Measurements from ENCODE around the gene SPAG4.
A peak's percentile ranks its signal among the peaks of the same experiment; 100 is the strongest.

Gene SPAG4

DNA sequence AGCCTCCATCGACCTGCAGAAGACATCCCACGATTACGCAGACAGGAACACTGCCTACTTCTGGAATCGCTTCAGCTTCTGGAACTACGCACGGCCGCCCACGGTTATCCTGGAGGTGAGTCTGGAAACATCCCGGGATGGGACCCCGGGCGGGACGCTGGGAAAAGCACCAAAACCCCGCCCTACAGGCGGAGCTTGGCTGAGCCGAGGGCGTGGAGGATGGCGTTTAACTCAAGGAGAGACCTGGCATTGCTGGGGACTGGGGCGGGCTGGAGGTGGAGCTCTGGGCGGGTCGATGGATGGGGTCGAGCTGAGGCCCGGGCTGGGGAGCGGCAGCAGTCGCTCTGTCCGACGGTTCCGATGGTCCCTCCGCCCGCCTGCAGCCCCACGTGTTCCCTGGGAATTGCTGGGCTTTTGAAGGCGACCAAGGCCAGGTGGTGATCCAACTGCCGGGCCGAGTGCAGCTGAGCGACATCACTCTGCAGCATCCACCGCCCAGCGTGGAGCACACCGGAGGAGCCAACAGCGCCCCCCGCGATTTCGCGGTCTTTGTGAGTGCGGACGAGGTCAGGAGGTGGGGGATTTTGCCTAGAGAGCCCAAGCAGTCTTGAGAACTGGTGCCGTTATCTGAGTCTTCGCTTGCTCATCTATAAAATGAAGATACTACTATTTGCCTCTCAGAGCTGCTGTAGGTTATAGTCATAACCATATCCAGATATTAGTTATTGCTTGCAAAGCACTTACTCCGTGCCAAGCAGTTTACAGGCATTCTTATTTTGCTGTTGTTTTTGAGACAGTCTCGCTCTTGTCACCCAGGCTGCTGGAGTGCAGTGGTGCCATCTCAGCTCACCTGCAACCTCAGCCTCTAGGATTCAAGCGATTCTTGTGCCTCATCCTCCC, 3.8 kb downstream of the SPAG4 start:
- peak; percentile 55 to 64 (median 60) for DNase-seq (ENCODE audit: low read depth in 3 of 3)

DNA sequence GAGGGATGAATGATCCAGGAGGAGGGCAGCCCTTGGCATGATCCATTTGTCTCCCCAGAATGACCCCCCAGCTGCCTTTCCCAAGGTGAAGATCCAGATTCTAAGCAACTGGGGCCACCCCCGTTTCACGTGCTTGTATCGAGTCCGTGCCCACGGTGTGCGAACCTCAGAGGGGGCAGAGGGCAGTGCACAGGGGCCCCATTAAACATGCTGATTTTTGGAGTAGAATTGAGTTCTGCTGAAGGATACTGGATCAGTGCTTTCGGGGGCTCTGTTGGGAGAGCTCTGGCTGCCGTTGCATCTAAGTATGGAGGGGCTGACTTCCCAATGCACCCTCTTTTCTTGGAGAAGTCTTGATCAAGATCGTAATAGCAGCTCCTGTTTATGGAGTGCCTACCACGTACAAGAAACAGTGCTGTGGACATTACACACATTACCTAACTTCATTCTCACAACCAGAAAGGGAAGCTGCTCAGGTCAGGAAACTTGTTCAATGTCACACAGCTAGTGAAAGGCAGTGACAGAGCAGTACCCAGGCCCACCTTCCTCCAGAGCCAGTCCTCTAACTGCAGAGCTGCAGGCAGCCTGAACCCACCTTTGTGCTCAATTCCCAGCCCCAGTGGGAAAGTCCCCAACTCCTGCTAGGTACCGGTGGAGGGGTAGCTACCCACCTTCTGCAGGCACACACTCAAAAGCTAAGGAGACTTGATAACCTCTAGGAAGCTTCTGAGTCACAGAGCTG, 5.4 kb downstream of the SPAG4 start:
- DNase-seq (ENCODE audit: low read depth in 3 of 3): no peak

DNA sequence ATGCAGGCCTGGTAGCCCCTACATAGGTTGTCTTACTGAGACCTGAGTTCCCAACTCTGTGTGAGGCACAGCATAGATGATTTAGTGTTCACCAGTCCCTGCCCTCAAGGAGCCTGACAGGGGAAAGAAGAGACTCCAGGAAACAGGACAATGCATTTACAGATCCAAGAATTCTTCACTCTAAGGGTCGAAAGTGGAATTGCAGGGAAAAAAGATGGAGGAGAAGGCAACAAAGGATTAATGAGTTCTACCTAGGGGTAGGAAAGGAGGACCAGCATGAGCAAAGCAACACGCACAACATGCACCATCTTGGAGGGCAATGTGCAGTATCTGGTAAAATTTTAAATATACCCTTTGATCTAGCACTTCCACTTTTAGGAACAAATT, 5.9 kb downstream of the SPAG4 start:
- no peak for DNase-seq (ENCODE audit: low read depth in 3 of 3)

DNA sequence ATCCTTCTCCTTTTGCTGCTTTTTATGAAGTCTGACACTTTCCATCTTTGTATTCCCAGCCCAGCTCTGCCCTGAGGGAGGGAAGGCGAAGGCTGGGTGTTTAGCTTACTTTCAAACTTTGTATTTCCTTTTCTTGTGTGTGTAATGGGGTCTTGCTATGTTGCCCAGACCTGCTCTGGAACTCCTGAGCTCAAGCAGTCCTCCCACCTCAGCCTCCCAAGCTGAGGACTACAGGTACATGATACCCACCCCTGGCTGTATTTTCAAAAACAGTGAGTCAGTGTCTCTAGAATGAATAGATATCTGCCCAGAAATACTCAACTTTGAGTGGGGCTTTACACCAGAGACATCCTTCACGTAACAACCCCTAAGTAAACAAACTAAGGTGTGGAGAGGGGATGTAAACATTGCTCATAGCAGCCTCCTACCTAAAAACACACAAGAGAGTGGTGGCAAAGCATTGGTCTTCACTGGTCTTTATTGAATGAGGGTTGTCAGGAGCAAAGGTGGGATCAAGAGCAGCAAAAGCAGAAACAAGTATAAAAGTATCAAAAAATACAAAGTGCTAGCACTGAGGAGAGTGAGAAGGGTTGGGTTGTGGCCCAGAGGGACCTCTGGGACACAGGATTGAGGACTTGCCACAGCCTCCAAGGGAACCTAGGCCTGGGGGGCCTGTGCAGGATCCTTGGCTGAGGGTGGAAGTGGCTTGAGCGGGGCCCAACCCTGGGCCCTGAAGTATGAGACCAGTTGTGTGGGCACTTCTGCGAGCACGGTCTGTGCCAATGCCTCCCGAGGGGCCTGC, 10.2 kb downstream of the SPAG4 start:
- DNase-seq (ENCODE audit: low read depth in 3 of 3): no peak

DNA sequence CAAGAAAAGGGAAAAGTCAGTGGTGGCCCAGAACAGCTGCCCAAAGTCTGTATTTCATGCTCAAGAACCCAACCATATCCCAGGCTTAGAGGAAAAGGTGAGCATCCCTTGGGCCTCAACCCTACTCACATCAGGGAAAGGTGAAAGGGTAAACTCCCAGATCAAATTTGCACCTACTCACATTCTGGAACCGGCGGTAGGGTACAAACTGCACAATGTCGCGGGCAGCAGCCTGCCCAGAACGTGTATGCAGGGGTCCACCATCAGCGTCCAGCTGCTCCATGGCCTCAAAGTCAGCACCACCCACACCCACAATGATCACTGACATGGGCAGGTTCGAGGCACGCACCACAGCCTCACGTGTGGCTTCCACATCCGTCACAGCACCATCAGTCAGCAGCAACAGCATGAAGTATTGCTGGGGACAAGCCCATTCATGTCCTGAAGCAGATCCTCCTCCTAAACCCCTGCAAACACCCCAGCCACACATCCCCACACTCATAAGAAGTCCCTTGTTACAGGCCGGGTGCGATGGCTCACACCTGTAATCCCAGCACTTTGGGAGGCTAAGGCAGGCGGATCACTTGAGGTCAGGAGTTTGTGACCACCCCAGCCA, 10.9 kb downstream of the SPAG4 start:
- no peak for DNase-seq (ENCODE audit: low read depth in 3 of 3)

DNA sequence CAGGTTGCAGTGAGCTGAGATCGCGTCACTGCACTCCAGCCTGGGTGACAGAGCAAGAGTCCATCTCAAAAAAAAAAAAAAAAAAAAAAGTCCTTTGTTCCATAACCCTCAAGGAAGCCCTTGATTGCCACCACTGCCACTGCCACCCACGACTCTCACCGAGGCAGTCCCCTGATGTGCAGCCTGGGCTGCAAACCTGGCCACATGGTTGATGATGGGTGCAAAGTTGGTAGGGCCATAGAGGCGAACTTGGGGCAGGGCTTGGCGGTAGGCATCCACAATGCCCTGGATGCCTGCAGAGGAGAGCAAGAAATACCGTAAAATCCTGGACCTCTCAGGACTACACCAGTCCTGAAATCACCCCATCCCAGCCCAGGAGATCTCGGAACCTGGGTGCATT, 11.5 kb downstream of the SPAG4 start:
- DNase-seq (ENCODE audit: low read depth in 3 of 3): no peak

DNA sequence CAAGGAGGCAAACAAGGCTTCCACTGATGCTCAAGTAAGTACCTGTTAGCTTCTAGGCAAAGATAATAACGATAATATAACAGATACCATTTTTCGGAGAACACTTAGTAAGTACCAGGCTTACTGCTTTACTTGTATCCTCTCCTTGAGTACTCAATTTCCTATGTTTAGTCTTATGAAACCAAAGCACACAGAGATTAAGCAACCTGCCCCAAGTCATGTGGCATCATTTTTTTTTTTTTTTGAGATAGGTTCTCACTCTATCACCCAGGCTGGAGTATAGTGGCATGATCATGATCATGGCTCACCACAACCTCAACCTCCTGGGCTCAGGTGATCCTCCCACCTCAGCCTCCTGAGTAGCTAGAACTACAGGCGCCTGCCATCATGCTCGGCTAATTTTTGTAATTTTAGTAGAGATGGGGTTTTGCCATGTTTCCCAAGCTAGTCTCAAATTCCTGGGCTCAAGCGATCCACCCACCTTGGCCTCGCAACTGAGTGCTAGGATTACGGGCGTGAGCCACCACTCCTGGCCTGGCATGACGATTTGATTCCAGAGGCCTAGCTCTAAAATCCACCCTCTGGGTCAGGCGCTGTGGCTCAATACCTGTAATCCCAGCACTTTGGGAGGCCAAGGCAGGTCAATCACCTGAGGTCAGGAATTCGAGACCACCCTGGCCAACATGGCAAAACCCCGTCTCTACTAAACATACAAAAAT, 14.0 kb downstream of the SPAG4 start:
- no peak for DNase-seq (ENCODE audit: low read depth in 3 of 3)

DNA sequence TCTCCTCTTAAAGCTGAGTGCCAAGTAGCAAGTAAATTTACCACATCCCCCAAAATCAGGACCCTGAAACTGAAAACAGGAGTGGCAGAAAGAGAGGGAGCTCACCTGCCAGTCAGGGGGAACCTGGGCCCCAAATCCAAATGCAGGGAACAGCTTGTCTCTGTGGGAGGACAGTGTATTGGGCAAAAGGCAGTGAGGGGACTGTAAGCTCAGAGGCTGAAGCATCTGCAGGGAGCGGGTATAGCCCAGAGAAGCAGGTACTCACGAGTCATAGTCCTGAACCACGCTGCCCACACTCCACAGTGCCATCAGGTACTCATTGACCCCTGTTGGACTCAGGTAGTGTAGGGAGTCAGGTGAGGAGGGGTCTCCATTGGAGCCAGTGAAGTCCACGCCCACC, 15.0 kb downstream of the SPAG4 start:
- no peak for DNase-seq (ENCODE audit: low read depth in 3 of 3)

DNA sequence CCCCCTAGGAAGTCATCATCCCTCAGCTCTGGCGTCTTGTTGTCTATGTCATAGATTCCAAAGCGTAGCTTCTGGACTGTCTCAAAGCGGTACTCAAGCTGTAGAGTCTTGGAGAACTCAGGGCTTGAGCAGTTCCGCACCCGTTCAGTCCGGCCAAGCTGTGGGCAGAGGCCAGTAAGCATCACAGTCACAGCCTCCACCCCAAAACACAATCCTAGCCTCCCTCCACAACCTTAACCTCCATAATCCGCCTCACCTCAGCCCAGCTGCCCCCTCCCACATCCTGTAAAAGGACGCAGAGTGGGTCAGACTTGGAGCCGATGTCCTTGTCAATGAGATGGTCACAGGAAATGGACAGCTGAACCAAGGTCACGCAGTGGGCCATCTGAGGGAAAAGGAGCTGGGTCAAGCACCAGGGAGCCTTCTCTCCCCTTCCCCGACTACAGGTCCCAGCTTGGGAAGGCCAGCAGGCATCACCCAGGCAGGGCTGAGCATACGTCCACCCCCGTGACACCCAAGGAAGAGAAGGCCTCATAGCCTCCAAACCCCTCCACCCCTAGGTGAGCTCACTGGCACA, 17.0 kb downstream of the SPAG4 start:
- no peak for DNase-seq (ENCODE audit: low read depth in 3 of 3)

DNA sequence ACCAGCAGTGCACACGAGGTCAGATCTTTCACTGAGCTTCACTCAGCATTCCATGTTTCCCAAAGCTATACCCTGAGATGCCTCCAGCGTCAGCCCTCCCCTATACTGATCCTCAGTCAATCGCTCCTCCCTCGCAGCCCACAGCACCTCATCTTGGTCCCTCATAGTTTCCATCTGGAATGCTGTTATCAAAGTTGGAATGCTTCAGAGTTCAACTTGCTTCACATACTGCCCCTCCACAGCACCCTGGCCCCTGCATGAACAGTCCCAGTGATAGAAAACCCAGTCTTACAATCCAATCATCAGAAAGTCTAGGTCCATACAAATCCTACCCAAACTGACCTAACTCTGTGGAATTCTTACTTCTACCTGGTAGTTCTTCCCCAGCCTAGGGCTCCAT, 20.0 kb downstream of the SPAG4 start:
- no peak for DNase-seq (ENCODE audit: low read depth in 3 of 3)

DNA sequence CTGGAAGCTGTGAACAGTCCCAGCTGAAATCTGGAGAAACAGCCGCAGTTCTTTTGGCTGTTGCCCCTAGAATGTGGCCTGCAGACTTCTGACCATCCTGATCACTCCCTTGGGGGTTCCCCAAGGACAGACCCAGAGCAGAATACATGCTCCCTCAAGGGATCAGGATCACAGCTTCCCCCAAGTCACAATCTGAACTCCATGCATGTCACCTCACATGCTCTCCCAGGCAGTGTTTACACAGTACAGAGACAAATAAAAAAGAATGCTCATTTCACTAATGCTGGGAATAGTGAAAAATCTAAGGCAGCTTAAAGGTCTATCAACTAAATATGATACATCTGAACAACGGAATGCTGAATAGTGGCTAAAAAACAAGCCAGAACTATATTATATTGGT, 20.5 kb downstream of the SPAG4 start:
- DNase-seq (ENCODE audit: low read depth in 3 of 3): no peak

DNA sequence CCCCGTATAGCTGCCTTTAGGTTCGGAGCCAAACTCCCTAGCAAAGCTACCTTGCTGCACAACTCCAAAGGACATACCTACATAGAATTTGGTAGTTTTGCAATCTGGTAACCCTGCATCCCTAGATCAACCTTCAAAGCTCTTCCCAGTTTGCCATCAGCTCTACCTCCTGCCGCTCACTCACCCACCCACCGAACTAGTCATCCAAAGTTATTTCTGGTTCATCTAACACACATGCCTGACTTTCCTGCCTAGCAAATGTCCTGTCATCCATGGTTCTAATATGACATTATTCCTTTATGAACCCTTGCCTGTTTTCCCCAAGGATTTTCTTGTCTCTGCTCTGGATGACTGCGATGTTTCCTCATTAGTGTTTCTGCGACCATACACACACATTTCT, 21.6 kb downstream of the SPAG4 start:
- DNase-seq (ENCODE audit: low read depth in 3 of 3): no peak

DNA sequence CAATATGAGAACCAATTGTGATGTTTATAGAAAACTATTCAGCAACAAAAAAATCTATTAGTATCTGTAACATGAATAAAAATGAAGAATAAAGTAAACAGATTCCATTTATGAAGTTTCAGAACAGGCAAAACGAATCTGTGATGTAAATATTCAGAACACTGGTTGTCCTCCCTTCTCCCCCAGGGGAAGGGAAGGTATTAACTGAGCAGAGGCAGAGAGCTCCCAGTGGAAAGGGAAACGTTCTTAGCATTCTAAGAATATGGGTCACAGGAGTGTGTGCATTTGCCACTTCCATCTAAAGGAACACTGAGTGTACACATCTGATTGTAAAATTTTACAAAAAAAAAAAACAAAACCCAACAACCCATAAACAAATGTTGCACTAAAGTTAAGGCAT, 23.1 kb downstream of the SPAG4 start:
- no peak for DNase-seq (ENCODE audit: low read depth in 3 of 3)

DNA sequence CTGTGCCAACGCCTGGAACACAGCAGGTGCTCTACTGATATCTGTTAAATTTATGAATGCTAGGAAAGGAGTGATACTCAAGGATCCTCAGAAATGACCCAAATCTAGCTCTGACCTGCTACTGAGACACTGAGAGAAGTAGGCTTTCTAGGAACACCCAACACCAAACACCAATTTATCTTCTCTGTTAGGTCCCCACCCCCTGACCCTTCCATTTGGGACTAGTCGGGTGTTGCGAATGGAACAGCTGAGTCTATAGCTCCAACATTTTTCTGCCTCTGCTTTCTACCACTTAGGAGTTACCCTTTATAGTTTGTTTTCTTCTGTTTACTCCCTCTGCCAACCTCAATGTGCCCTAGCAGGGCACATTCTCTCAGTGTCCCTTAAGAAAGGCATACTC, 25.1 kb downstream of the SPAG4 start:
- DNase-seq (ENCODE audit: low read depth in 3 of 3): no peak

DNA sequence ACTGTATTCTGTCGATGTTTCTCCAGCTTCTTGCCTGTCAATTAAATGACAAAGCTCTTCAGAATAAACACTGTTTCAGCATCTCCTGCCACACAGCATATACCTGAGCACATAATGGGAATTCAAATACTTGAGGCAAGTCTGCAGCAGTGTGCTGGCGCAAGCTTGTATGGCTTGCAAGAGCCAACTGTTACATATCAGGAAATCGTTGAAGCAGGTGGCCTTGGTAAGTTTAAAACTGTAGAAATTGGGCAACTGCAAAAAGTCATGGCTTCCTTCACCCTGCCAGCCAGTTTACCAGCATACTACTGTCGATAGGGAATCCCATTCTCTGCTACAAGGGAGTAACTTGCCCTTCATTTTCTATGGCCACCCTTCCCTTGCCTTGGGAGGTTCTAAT, 26.1 kb downstream of the SPAG4 start:
- DNase-seq (ENCODE audit: low read depth in 3 of 3): no peak

DNA sequence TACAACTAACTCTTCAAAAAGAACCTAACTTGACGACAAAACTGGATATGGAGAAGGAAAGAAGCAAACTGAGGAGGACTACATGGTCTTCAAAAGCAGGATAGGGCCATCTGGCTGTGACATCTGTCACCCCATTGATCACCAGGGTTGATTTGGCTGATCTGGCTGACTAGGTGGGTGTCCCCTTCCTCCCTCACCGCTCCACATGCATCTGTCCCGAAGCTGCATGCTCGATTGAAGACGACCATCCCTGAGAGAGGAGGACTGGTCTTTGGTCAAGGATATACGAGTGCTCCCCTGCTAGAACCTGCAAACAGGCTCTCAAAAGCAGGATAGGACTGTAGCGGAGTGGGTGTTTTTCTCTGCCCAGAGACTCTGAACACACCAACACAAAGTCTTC, 27.4 kb downstream of the SPAG4 start:
- DNase-seq (ENCODE audit: low read depth in 3 of 3): no peak

DNA sequence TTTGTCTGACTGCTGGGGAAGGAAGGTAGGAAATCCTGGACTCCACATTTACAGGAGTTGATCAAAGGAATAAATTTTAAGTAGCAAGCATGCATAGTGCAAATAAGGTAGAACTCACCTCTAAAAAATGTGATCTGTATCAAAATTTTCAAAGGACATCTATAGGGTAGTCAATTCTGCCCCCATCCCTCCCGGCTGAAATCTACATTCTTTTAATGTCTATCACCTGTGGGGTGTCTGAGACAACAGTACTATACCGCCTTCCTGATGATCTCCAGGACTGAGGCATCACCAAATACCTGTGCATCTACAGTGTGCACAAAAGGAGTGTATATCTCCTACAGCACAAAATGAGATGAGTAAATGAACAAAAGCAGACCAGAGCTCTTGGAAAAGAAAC, 29.2 kb downstream of the SPAG4 start:
- DNase-seq (ENCODE audit: low read depth in 3 of 3): no peak

DNA sequence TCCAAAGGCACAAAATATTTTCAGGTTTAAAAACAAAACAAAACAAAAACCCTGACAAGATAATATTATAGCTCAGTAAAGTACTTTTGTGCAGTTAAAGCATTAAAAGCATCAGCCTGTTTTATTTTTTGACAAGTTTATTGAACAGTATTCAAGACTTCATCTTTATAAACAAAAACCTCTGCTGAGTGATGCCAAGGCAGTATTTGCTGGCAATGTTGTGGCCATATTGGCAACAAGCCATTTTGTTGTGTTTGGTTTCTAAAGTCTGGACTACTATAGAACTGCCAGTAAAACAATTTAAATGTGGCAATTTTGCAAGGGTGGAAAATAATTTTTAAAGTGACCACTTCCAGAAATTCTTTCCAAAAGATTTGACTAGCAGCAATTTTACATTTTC, 33.2 kb downstream of the SPAG4 start:
- no peak for DNase-seq (ENCODE audit: low read depth in 3 of 3)

DNA sequence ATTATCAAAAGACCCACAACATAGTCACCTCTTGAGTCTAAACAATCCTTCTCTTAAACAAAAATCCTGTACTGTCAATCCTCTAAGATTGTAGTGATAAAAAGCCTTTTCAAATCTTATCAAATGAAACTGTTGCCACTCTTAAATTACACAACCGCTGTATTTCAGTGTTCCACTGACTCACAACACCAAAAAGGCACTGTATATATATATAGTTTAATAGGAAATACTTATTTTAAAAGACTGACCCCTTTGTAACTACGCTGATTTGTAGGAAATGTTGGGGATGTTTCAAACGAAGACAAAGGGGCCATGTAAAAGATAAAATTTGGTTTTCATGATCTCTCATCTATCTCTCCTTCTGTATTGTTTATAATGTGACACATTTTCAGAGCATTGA, 35.0 kb downstream of the SPAG4 start:
- DNase-seq (ENCODE audit: low read depth in 3 of 3): no peak

DNA sequence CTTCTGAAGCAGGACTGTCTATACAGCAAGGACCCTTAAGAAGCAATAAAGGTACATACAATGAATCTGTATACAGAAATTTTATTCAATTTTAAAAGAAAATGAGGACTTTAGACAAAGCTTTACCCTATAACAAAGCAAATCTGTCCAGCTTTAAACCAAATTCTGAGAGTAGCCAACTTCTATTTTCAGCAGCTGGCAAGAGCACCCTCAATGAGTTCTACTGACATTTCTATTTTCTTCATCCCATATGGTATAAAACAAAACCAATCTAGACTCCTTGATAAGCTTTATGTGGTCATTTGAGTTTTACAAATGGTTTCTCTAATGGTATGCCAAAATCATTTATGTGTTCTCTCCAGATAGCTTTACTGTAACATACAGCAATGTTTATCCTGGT, 36.3 kb downstream of the SPAG4 start:
- DNase-seq (ENCODE audit: low read depth in 3 of 3): no peak
